RWPE2 (cell line): ENCODE results near the gene SASH1.

Experiments
- ATAC-seq: fragments of 200-7000 bp; cut with Tn5 transposase; 3 replicates; pipeline ENCODE4 v1.9.1; 2021; ENCODE audit warnings: low read depth
- DNase-seq: peaks from one replicate; pipeline ENCODE4 v3.0.0-alpha.2; 2020; ENCODE audit warnings: low spot score
- H3K27ac ChIP-seq: fragments of 450-650 bp; 2 replicates; pipeline ENCODE4 v1.5.1; 2017; ENCODE audit warnings: mild to moderate bottlenecking; ENCODE audit not compliant: poor library complexity, severe bottlenecking
- H3K27me3 ChIP-seq: fragments of 250-450 bp; sonication (Bioruptor Pico); 2 replicates; pipeline ENCODE4 v1.5.1; 2021; ENCODE audit warnings: mild to moderate bottlenecking, moderate library complexity; ENCODE audit not compliant: insufficient read depth, poor library complexity, severe bottlenecking
- H3K36me3 ChIP-seq: fragments of 250-450 bp; sonication (Bioruptor Pico); 2 replicates; pipeline ENCODE4 v1.5.1; 2020; ENCODE audit warnings: low read depth, mild to moderate bottlenecking, moderate library complexity
- H3K4me1 ChIP-seq: fragments of 250-450 bp; sonication (Bioruptor Pico); 2 replicates; pipeline ENCODE4 v1.5.1; 2021; ENCODE audit warnings: mild to moderate bottlenecking, moderate library complexity; ENCODE audit not compliant: insufficient read depth, poor library complexity, severe bottlenecking
- H3K4me3 ChIP-seq: fragments of 250-450 bp; sonication (Bioruptor Pico); 2 replicates; pipeline ENCODE4 v1.5.1; 2021; ENCODE audit warnings: mild to moderate bottlenecking, moderate library complexity; ENCODE audit not compliant: severe bottlenecking
- H3K9me3 ChIP-seq: fragments of 250-450 bp; sonication (Bioruptor Pico); 2 replicates; pipeline ENCODE4 v1.5.1; 2021; ENCODE audit warnings: mild to moderate bottlenecking, moderate library complexity; ENCODE audit not compliant: severe bottlenecking
- TF ChIP-seq, protein P1 (sequence below): fragments of 450-650 bp; IDR thresholded peaks from one replicate; pipeline ENCODE4 v1.5.1; 2017; ENCODE audit warnings: mild to moderate bottlenecking, moderate library complexity; ENCODE audit not compliant: poor library complexity, severe bottlenecking

Gene SASH1

DNA sequence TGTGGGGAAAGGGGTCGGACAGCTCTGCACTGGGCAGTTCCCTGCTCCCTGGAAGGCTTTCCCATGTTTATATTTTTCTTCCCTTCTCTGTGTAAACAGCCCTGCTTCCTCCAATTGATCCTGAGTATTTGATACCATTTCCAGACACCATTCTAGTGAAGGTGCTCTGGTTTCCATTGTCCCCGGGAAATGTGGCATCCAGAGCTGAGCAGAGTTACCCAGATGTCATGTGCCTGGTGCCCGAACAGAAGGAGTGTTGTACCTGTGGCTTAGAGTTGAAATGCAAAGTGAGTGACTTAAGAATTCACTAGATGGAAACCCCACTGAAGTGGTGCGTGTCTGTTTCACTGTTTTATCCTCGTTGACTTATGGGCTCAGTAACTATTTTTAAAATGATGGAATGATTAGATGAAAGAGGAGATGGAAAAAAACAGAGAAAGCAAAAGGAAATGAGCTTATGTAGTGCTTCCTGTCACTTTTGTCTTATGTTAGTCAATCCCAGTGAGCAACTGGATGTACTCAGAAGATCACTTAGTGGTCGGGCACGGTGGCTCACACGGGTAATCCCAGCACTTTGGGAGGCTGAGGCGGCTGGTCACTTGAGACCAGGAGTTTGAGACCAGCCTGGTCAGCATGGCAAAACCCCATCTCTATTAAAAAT is 83.8 kb downstream of the SASH1 start:
- Histone ChIP-seq H3K9me3 (peaks cover 1% of the 10 kb centered on the region), H3K27ac (no peak overlapping the region), H3K27me3 (no peaks in the 10 kb centered on the region), H3K4me3 (no peak overlapping the region), H3K36me3 (no peaks in the 10 kb centered on the region), H3K4me1 (no peaks in the 10 kb centered on the region)
- DNase-seq, result no peak
- no peak for ATAC-seq
- TF ChIP-seq, protein P1, sequence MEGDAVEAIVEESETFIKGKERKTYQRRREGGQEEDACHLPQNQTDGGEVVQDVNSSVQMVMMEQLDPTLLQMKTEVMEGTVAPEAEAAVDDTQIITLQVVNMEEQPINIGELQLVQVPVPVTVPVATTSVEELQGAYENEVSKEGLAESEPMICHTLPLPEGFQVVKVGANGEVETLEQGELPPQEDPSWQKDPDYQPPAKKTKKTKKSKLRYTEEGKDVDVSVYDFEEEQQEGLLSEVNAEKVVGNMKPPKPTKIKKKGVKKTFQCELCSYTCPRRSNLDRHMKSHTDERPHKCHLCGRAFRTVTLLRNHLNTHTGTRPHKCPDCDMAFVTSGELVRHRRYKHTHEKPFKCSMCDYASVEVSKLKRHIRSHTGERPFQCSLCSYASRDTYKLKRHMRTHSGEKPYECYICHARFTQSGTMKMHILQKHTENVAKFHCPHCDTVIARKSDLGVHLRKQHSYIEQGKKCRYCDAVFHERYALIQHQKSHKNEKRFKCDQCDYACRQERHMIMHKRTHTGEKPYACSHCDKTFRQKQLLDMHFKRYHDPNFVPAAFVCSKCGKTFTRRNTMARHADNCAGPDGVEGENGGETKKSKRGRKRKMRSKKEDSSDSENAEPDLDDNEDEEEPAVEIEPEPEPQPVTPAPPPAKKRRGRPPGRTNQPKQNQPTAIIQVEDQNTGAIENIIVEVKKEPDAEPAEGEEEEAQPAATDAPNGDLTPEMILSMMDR, result no peak

DNA sequence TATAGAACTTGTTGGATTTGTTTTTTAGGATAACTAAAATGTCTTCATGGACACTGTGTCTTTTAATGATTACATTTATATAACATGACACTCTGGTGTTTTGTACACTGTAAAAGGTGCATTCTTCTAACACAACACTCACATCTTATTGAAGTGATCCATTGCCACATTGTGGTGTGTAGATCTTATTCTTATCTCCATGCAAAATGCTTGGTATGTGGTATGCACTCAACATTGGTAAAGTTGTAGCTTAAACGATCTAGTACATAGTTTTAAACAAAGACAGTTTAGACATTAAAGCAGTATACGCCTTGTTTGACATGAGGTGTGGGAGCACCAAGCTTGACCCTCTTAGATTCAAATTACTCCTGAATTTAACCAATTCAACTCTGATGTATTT is 84.7 kb downstream of the SASH1 start:
- ATAC-seq (no peak), DNase-seq (no peak)
- H3K4me1 ChIP-seq, result no peaks in the 10 kb centered on the region
- H3K9me3 ChIP-seq, result peaks cover 1% of the 10 kb centered on the region
- H3K4me3 ChIP-seq, result no peak overlapping the region
- no peaks in the 10 kb centered on the region for H3K36me3 ChIP-seq
- no peak overlapping the region for H3K27ac ChIP-seq
- TF ChIP-seq, protein P1, result no peak
- no peaks in the 10 kb centered on the region for H3K27me3 ChIP-seq

DNA sequence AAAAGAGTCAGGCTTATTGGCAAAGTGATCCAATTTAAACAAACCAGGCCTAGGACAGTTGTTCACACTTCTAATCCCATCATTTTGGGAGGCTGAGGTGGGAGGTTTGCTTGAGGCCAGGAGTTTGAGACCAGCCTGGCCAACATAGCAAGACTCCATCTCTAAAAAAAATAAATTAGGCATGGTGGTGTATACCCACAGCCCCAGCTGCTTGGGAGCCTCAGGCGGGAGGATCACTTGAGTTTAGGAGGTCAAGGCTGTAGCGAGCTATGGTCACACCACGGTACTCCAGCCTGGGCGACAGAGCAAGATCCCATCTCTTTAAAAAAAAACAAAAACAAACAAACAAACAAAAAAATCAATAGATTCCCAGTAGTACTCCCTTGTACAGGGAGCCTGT is 86.8 kb downstream of the SASH1 start:
- no peak overlapping the region for H3K4me3 ChIP-seq
- H3K4me1 ChIP-seq, result no peaks in the 10 kb centered on the region
- no peaks in the 10 kb centered on the region for H3K27me3 ChIP-seq
- no peak overlapping the region for H3K27ac ChIP-seq
- peaks cover 1% of the 10 kb centered on the region for H3K9me3 ChIP-seq
- H3K36me3 ChIP-seq, result no peaks in the 10 kb centered on the region
- ATAC-seq (no peak), DNase-seq (no peak)
- TF ChIP-seq, protein P1, result no peak

DNA sequence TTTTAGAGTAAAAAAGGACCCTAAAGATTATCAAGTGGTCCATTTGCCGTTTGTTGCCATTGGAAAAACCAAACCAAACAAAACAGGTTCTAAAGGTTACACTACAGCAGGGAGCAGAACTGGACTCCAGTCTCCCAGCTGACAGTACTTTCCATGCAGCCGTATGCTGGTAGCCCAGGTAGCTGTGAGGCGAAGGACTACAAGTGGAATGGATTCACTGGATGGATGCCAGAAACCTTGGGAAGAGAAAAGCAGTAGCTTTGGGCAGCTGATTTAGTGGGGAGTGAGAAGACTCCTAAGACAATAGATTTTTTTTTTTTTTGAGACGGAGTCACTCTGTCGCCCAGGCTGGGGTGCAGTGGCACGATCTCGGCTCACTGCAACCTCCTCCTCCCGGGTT is 88.3 kb downstream of the SASH1 start:
- no peak for DNase-seq
- Histone ChIP-seq H3K9me3 (no peaks in the 10 kb centered on the region), H3K27me3 (no peaks in the 10 kb centered on the region), H3K4me1 (no peaks in the 10 kb centered on the region), H3K4me3 (no peak overlapping the region), H3K36me3 (no peaks in the 10 kb centered on the region), H3K27ac (no peak overlapping the region)
- ATAC-seq, result no peak
- TF ChIP-seq, protein P1, result no peak

DNA sequence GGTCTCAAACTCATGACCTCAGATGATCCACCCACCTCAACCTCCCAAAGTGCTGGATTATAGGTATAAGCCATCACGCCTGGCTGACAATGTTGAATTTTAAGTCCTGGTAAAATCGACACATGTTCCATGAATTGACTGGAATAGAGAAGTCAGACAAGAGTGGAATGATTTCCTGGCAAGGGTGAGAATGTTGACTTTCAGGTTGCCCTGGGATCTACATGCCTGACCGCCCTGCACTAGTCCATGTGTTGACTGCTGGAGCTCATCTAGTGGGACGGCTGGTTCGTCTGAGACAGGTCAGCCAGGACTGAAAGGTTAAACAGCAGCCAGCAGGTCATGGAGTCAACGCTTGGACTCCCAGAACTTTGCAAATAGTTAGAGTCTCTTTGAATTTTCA is 88.8 kb downstream of the SASH1 start:
- H3K4me3 ChIP-seq, result no peak overlapping the region
- H3K9me3 ChIP-seq, result no peaks in the 10 kb centered on the region
- no peaks in the 10 kb centered on the region for H3K36me3 ChIP-seq
- DNase-seq (no peak), ATAC-seq (no peak)
- no peaks in the 10 kb centered on the region for H3K4me1 ChIP-seq
- TF ChIP-seq, protein P1, result no peak
- no peaks in the 10 kb centered on the region for H3K27me3 ChIP-seq
- no peak overlapping the region for H3K27ac ChIP-seq
